NCI-H1417 (cell line): ENCODE data around the gene DKC1.
"Not testable (repeated sequence)": the region's sequence is repeated elsewhere in the genome, so short reads cannot be mapped to it uniquely, and the experiment has no call there.

Experiments
- DNase-seq, 3 experiments: peaks; one replicate each; lab custom pipeline; 2025; lab: John Stamatoyannopoulos, UW

The DKC1 gene

GRCh38 chrX:154791939-154792338 lies 29.3 kb downstream of the DKC1 start:
- DNase-seq = no peak

GRCh38 chrX:154793084-154793795 lies 30.6 kb downstream of the DKC1 start:
- DNase-seq = no peak

GRCh38 chrX:154795016-154795415 lies 32.4 kb downstream of the DKC1 start:
- DNase-seq = no peak

- DNase-seq = no peak
Measured at GRCh38 chrX:154797006-154797405, 34.3 kb downstream of the DKC1 start.

GRCh38 chrX:154799556-154800348 lies 37.1 kb downstream of the DKC1 start:
- DNase-seq = peak; percentile 88 to 98 (median 95)

GRCh38 chrX:154800478-154801210 lies 38.0 kb downstream of the DKC1 start:
- DNase-seq = peak in 1 of 3 experiments; percentile 78

GRCh38 chrX:154802947-154803346 lies 40.3 kb downstream of the DKC1 start:
- DNase-seq = no peak

GRCh38 chrX:154804261-154804956 lies 41.7 kb downstream of the DKC1 start:
- peak in 2 of 3 experiments; percentile 35 to 54 for DNase-seq

- DNase-seq = peak; percentile 79 to 91 (median 84)
Measured at GRCh38 chrX:154804957-154805695, 42.5 kb downstream of the DKC1 start, which contains the start of gene MPP1. TSS of gene MPP1 (minus strand) at chrX:154805485. CDS start at chrX:154805373, 112 bp downstream.

GRCh38 chrX:154805696-154806091 lies 43.0 kb downstream of the DKC1 start:
- DNase-seq = no peak

GRCh38 chrX:154806837-154807501 lies 44.3 kb downstream of the DKC1 start:
- DNase-seq = no peak

- DNase-seq = no peak
Measured at GRCh38 chrX:154809939-154810665, 47.4 kb downstream of the DKC1 start.

- DNase-seq = no peak
Measured at GRCh38 chrX:154812341-154813101, 49.9 kb downstream of the DKC1 start.

- no peak for DNase-seq
Measured at GRCh38 chrX:154813801-154814200, 51.1 kb downstream of the DKC1 start.

GRCh38 chrX:154815274-154815818 lies 52.7 kb downstream of the DKC1 start:
- DNase-seq = no peak

GRCh38 chrX:154816326-154816898 lies 53.7 kb downstream of the DKC1 start:
- not testable (repeated sequence) for DNase-seq

- DNase-seq = not testable (repeated sequence)
Measured at GRCh38 chrX:154817048-154817618, 54.5 kb downstream of the DKC1 start.
